GM21390 (cell line): Measurements from ENCODE around the gene PLAAT4.

ENCODE experiments used
- ATAC-seq: cut with Tn5 transposase; IDR thresholded peaks from one replicate; pipeline ENCODE4 v1.9.1; 2021; ENCODE audit not compliant: unreplicated experiment

Gene PLAAT4, protein sequence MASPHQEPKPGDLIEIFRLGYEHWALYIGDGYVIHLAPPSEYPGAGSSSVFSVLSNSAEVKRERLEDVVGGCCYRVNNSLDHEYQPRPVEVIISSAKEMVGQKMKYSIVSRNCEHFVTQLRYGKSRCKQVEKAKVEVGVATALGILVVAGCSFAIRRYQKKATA

GRCh38 chr11:63536669-63537292 lies at the start of gene PLAAT4:
TSS of gene PLAAT4 (plus strand) at chr11:63536808. CDS start at chr11:63536869, 61 bp downstream.
- no peak for ATAC-seq

GRCh38 chr11:63488789-63489188 lies 47.8 kb upstream of the PLAAT4 start:
- ATAC-seq, result no peak

DNA sequence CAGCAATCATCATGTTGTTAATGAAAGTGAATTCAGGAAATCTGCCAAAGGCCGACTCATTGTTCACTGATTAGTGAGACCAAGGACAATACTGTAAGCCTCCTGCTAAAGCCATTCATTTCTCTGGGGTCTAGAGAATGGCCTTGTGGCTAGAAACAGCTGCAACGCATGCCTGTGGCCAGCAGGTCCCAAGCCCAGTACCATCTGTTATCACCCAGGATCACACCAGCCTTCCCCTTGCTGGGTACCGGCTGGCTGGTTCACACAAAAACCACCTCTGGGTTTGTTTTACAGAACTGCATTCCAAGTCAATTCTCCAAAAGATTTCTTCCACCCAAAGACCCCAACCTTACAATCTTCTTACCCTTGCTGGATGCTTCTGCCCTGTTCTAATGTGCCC lies 46.7 kb upstream of the PLAAT4 start:
- no peak for ATAC-seq

DNA sequence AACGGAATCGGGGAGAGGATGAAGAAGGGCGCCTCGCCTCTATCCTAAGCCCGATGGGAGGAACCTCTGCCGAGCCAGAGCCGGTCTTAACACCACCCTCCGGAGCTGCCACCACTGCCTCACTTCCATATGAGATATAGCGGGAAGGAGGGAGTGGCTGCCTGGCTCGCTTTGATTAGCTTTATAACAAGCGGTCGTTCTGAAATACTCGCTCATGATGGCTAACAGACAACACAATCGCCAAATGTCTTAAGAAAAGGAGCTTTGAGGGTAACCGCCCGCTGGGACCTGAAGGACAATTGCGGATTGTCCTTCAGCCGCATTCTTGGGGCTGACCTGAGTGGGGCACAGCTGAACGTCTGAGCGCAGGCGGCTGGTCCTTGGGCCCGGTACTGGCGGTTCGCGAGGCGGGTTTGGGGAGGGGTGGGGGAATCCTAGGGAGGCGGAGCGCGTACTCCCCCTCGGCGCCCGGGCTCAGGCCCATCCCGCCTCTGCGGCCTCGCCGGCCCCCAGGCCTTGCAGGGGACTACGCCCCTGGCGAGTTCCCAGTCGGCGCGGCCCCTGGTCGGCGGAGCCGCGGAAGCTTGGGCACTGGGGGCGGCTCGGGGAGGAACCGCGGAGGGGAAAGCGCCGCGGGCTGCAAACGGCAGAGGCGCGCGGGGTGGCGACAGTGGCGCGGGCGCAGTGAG lies 45.9 kb upstream of the PLAAT4 start, which contains the start of gene PLAAT5:
PLAAT5 (minus strand) TSS at position 617 of the 689 bp plus-strand sequence; CDS start at position 484, 133 bp downstream.
- no peak for ATAC-seq

- no peak for ATAC-seq
Observed at GRCh38 chr11:63491240-63491587, 45.4 kb upstream of the PLAAT4 start.

GRCh38 chr11:63491636-63492372 lies 44.8 kb upstream of the PLAAT4 start:
- no peak for ATAC-seq

DNA sequence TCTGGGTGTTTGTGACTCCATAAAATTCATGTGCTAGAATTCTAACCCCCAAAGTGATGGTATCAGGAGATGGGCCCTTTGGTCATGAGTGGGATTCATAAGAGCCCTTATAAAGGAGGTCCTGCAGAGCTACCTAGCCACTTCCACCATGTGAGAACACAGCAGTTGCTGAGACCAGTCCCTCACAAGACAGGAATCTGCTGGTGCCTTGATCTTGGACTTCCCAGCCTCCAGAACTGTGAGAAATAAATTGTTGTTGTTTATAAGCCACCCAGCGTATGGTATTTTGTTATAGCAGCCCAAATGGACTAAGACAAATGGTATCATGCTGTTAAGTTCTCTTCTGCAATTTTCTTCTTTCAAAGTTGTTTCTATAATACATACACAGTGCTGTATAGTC lies 44.2 kb upstream of the PLAAT4 start:
- no peak for ATAC-seq

DNA sequence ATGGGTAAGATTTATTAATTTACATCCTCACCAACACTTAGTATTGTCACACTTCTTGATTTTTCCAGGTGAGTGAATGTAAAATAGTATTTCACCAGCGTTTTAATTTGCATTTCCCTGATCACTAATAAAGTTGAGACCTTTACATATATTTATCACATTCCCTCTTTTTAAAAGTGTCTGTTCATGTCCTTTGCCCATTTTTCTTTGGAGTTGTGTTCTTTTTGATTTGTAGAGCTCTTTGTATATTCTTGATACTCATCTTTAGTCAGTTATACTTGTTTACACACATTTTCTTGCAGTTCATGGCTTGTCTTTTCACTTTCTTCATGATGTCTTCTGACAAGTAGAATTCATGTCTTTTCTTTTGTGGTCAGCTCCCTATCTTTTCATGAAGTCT lies 43.5 kb upstream of the PLAAT4 start:
- no peak for ATAC-seq

DNA sequence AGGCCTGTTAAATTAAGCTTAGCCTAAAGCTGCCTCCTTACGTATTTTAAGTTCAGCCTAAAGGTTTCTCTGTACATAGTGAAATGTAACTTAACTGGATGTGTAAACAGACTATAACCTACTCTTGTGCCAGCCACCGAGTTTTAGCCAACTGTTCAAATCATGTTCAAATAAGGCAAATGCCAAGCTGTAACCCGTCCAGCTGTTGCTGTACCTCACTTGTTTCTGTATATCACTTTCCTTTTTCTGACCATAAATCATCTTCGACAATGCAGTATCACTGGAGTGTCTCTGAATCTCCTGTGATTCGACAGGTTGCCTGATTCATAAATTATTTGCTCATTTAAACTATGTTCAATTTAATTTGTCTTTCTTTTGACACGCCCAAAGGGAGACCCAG lies 41.6 kb upstream of the PLAAT4 start:
- no peak for ATAC-seq

DNA sequence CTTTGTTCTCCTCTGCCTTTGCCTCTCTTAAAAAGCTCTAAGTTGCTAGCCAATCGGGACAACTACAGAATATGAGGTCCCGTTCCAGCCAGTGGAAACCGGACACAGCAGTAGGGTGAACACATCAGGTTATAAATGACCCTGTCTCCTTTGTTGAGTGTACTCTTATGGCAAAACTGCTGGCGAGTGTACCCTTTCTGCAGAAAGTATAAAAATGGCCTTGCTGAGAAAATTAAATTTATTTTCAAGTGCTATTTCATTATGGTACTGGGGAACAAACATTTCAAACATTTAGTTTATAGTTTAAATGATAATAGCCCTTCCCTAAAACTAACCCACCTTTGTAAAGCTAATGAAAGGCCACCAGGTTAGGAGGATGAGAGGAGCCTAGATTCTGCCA lies 36.7 kb upstream of the PLAAT4 start:
- ATAC-seq, result no peak

DNA sequence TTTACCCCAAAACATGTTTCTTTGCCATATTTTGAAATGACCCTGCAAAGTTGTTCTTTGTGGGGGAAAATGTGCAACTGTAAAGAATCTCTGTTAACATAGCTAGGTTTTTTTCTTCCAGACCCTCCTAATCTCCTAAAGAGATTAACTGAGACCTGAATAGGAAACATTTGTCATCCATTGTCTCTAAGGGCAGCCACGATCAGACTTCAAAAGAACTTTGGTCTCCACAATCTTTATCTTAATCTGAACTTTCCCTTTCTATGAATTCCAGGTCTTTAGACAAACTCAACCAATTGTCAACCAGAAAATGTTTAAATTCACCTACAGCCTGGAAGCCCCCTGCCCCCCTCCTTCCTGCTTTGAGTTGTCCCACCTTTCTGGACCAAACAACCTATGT lies 35.4 kb upstream of the PLAAT4 start:
- no peak for ATAC-seq

- no peak for ATAC-seq
Observed at GRCh38 chr11:63502252-63502820, 34.3 kb upstream of the PLAAT4 start.

GRCh38 chr11:63503492-63503891 lies 33.1 kb upstream of the PLAAT4 start:
- no peak for ATAC-seq

DNA sequence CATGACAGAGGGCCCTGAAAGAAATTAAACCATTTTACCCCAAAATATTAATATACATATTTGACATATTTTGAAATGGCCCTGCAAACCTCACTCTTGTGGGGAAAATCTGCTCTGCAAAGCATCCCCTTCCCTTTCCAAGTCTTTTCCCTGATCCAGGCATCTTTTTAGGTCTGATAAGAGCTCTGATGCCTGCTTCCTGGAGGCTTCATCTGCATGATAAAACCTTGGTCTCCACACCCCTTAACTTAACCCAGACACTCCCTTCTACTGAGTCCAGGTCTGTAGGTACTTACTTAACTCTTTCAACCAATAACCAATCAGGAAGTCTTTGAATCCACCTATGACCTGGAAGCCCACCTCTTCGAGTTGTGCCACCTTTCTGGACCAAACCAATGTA lies 32.6 kb upstream of the PLAAT4 start:
- no peak for ATAC-seq

DNA sequence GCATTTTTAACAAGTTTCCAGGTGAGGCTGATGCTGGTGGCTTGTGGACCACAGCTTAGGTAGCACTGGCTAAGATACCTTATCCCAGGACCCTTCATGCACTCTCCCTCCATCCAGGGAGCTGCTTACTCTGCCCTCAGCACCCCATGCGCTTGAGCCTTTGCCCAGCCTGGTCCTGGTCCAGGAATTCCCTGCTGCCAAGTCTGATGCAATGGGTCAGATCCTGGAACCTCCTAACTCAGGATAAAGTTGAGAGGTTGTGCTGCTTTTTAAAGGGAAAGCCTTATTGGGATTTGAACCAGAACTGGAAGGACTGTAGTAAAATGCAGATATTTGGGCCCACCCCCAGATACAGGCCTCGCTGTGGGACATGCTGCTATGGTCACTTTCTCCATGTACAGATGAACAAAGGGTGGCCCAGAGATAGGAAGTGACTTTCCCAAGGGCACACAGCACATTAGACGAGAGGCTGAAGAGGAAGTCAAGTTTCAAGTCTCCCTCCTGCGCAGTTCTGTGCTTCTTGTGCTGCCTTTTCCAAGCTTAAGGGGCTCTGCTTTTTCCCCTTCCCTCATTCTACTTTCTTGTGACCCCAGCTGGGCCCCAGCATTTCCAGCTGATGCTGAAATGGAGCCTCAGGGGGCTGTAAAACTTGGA lies 31.5 kb upstream of the PLAAT4 start:
- no peak for ATAC-seq

DNA sequence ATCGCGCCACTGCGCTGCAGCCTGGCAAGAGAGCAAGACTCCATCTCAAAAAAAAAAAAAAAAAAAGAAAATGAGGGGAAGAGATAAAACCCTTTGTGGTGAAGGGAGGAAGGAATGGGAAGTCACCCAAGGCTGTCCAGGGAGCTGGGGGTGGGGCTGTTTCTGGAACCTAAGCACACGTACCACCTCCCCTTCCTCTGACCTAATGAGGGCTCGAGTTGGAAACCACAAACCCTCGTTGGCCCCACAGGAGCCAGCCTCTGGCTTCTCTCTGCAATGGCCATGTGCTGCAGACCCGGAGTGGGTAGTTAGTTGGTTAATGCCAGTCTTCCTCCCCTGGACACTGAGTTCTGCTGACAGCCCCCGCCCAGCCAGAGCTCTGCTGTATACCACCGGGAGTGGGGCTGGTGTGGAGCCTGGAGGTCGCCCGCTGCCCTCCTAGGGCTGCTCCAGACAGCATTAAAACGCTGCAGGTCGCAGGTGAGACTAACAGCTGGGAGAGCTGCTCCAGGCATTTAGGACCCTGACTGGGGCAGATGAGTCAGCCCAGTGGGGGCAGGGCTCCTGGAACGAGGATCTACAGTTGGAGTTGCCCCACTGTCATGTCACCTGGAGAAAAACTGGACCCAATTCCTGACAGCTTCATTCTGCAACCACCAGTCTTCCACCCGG lies 30.6 kb upstream of the PLAAT4 start, which contains the start of gene LGALS12:
LGALS12 (plus strand) TSS at position 228 of the 672 bp plus-strand sequence; CDS start at position 603, 375 bp downstream.
- ATAC-seq, result no peak

DNA sequence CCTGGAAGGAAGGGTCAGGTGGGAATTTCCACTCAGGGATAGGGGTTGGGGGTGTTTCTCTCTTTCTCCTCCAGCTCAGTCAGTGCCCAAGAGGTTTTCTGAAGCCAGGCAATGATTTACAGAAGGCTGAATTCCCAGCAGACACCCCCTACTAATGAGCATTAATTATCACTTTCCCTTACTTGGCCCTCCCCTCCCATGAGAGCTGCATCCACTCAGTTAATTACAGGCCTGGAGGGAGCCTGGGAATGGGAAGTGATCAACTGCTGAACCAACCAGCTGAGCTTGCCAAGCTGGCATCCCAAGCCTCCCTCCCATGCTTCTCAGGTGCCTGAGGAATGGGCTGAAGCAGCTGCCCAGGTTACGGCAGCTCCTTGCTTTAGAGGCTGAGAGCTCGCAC lies 29.7 kb upstream of the PLAAT4 start:
- no peak for ATAC-seq

- ATAC-seq, result no peak
Observed at GRCh38 chr11:63507511-63507910, 29.1 kb upstream of the PLAAT4 start.

DNA sequence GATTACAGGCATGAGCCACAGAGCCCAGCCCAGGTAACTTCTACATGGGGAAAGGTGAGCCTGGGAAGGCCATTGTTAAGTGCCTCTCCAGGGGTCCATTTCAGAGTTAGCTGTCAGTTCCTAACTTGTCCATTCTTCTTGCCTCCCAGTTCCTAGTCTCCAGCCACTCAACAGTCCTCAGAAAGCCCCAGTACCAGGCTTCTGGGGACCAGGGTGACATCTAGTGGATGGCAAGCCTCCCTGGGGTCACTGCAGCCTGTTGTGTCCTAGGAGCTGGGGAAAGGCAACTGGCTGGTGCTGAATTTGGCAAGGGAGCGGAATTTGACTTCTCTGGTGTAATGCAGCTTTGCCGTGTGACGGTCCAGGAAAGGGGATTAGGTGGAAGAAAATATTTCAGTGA lies 28.6 kb upstream of the PLAAT4 start:
- ATAC-seq, result no peak

GRCh38 chr11:63508745-63509144 lies 27.9 kb upstream of the PLAAT4 start:
- no peak for ATAC-seq
